ENCODE results near the gene MICAL3.

MICAL3 gene

DNA sequence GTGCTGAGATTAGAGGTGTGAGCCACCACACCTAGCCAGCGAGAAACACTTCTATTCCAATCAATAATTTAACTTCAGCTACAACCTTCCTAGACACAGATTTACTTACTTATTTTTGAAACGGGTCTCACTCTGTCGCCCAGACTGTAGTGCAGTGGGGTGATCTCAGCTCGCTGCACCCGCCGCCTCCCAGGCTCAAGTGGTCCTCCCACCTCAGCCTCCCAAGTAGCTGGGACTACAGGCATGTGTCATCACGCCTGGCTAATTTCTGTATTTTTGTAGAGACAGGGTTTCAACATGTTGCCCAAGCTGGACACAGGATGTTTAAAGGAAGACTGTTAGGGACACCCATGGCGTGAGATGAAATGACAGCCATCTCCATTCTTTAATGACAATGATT, 61.3 kb downstream of the MICAL3 start:
- TF ChIP-seq, protein P1, sequence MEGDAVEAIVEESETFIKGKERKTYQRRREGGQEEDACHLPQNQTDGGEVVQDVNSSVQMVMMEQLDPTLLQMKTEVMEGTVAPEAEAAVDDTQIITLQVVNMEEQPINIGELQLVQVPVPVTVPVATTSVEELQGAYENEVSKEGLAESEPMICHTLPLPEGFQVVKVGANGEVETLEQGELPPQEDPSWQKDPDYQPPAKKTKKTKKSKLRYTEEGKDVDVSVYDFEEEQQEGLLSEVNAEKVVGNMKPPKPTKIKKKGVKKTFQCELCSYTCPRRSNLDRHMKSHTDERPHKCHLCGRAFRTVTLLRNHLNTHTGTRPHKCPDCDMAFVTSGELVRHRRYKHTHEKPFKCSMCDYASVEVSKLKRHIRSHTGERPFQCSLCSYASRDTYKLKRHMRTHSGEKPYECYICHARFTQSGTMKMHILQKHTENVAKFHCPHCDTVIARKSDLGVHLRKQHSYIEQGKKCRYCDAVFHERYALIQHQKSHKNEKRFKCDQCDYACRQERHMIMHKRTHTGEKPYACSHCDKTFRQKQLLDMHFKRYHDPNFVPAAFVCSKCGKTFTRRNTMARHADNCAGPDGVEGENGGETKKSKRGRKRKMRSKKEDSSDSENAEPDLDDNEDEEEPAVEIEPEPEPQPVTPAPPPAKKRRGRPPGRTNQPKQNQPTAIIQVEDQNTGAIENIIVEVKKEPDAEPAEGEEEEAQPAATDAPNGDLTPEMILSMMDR (IDR thresholded peaks at IDR 0.05), result no peak
- Histone ChIP-seq H2AFZ (no peak overlapping the region), H3K9ac (no peak overlapping the region), H3K4me3 (ENCODE audit: low read depth, low read length) (no peak overlapping the region), H3K27me3 (ENCODE audit: control insufficient read depth, insufficient read depth, low read length) (no peaks in the 10 kb centered on the region), H3K36me3 (ENCODE audit: control insufficient read depth, insufficient read depth, low read length) (no peaks in the 10 kb centered on the region), H3K27ac (no peak overlapping the region), H3K9me3 (ENCODE audit: control insufficient read depth, low read length) (no peaks in the 10 kb centered on the region), H3K4me2 (ENCODE audit: low read length) (no peak overlapping the region), H3K4me1 (peaks cover 22% of the 10 kb centered on the region), H3K79me2 (peaks cover 30% of the 10 kb centered on the region)

DNA sequence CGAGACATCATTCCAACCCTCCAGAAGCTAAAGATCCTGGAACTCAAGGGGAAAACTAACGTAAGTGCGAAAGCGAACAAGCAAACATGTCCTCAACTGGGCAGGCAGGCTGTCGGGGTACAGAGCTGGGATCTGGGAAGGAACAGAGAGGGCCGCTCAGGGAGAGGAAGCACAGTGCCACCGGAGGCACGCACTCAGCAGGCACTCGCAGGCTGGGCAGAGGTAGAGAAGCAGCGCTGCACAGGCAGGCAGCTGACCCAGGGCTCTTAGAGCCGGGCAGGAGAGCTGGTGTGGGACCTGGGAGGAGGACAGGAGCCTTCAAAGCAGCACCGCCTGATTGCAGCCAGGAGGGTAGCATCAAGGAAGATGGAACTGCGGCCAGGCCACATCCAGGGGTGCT, 62.2 kb downstream of the MICAL3 start:
- Histone ChIP-seq H3K4me1 (peaks cover 22% of the 10 kb centered on the region), H3K36me3 (ENCODE audit: control insufficient read depth, insufficient read depth, low read length) (no peaks in the 10 kb centered on the region), H2AFZ (no peak overlapping the region), H3K9me3 (ENCODE audit: control insufficient read depth, low read length) (no peaks in the 10 kb centered on the region), H3K27me3 (ENCODE audit: control insufficient read depth, insufficient read depth, low read length) (no peaks in the 10 kb centered on the region), H3K4me3 (ENCODE audit: low read depth, low read length) (no peak overlapping the region), H3K79me2 (peaks cover 28% of the 10 kb centered on the region), H3K4me2 (ENCODE audit: low read length) (no peak overlapping the region), H3K9ac (no peak overlapping the region), H3K27ac (no peak overlapping the region)
- TF ChIP-seq, protein P1 (IDR thresholded peaks at IDR 0.05), result no peak

DNA sequence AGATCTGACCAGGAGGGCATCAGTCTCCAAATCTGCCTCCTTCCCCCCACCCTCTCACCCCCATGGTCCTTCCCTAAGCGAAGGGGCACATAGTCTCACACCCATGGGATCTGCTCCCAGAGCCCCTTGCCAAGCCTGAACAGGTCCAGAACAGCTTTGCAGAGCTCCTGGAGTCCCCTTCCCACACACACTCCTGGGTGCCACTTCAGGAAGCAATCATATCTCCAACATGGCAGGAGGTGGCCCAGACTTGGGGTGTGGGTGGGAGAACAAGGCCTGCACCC, 63.0 kb downstream of the MICAL3 start:
- Histone ChIP-seq H3K4me2 (ENCODE audit: low read length) (no peak overlapping the region), H3K9ac (no peak overlapping the region), H3K4me1 (peaks cover 16% of the 10 kb centered on the region), H3K36me3 (ENCODE audit: control insufficient read depth, insufficient read depth, low read length) (no peaks in the 10 kb centered on the region), H3K27ac (no peak overlapping the region), H3K4me3 (ENCODE audit: low read depth, low read length) (no peak overlapping the region), H2AFZ (no peak overlapping the region), H3K9me3 (ENCODE audit: control insufficient read depth, low read length) (no peaks in the 10 kb centered on the region), H3K79me2 (peaks cover 31% of the 10 kb centered on the region), H3K27me3 (ENCODE audit: control insufficient read depth, insufficient read depth, low read length) (no peaks in the 10 kb centered on the region)
- TF ChIP-seq, protein P1 (IDR thresholded peaks at IDR 0.05), result no peak

DNA sequence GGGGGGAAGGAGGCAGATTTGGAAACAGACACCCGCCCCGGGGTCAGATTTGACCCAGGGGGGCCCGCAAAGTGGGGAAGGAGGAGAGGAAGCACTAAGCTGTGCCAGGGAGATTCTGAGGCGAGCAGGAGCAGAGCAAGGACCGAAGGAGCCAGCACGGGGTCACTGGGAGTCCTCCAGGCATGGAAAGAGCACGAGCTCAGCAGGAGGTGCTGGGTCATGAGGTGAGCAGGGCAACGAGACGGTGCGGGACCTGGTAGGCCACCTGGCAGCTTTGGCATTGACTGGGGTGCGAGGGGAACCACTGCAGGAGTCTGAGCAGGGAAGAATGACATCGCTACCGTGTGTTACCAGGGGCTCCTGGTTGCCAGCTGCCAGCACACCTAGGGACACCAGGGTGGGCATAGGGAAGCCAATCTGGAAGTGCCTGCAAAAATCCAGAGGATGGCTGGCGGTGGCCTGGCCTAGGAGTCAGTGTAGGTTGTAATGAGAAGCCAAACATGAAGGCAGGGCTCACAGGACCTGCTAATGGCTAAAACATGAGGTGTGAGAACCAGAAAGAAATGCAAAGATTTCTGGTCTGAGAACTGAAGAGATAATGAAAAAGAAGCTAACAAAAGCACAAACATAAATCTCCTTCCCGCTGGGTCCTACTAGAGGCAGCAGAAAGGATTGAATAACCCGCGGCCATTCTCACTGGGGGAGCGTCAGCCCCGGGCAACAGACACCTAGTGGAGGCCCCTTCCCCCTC, 63.5 kb downstream of the MICAL3 start:
- TF ChIP-seq, protein P1 (IDR thresholded peaks at IDR 0.05), result no peak
- Histone ChIP-seq H3K4me2 (ENCODE audit: low read length) (peak overlapping the region; percentile 4), H3K9me3 (ENCODE audit: control insufficient read depth, low read length) (no peaks in the 10 kb centered on the region), H3K27ac (no peak overlapping the region), H2AFZ (no peak overlapping the region), H3K4me3 (ENCODE audit: low read depth, low read length) (no peak overlapping the region), H3K9ac (no peak overlapping the region), H3K4me1 (peaks cover 16% of the 10 kb centered on the region), H3K27me3 (ENCODE audit: control insufficient read depth, insufficient read depth, low read length) (no peaks in the 10 kb centered on the region), H3K79me2 (peaks cover 36% of the 10 kb centered on the region), H3K36me3 (ENCODE audit: control insufficient read depth, insufficient read depth, low read length) (no peaks in the 10 kb centered on the region)

DNA sequence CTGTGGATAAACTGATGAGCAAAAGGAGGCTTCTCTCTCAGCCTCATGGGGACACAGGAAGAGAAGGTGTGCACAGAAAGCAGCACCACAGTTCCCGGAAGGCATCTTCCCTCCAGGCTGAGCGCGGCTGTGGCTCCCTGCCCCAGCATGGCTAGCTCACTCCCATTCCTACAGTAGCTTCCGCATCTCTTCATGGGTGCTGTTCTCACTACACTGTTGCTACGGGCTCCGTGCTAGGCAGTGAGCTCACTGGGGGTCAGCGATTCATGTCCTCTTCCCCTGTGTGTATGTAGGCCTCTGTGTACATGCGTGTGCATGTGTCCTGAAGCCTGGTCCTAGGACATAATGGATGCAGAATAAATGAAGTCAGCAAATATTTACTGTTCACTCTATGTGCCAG, 64.3 kb downstream of the MICAL3 start:
- Histone ChIP-seq H3K36me3 (ENCODE audit: control insufficient read depth, insufficient read depth, low read length) (no peaks in the 10 kb centered on the region), H3K4me3 (ENCODE audit: low read depth, low read length) (no peak overlapping the region), H3K27me3 (ENCODE audit: control insufficient read depth, insufficient read depth, low read length) (no peaks in the 10 kb centered on the region), H3K27ac (no peak overlapping the region), H3K4me2 (ENCODE audit: low read length) (no peak overlapping the region), H3K4me1 (peaks cover 7% of the 10 kb centered on the region), H2AFZ (no peak overlapping the region), H3K79me2 (peaks cover 40% of the 10 kb centered on the region), H3K9me3 (ENCODE audit: control insufficient read depth, low read length) (no peaks in the 10 kb centered on the region), H3K9ac (no peak overlapping the region)
- TF ChIP-seq, protein P1 (IDR thresholded peaks at IDR 0.05), result no peak
